GM18951 (cell line): ENCODE results near the gene CASD1.

Experiments used
- POLR2A ChIP-seq: IDR thresholded peaks from 4 replicates; pipeline ENCODE4 v1.6.1; 2011; ENCODE audit warnings: mild to moderate bottlenecking; ENCODE audit not compliant: insufficient read length, insufficient read depth; ENCODE audit errors: extremely low read depth
- in situ Hi-C: fragments of 300-500 bp; cut with MboI; formaldehyde crosslinking; loops from one replicate; pipeline ENCODE4 v1.12.0; 2022; ENCODE audit warnings: low sequenced_read_pairs, mixed read lengths, inconsistent platforms; ENCODE audit not compliant: unreplicated experiment

Gene CASD1

GRCh38 chr7:94497874-94498670 lies 11.5 kb upstream of the CASD1 start:
- in situ Hi-C loops = no loop called here
- TF ChIP-seq POLR2A = no peak

- TF ChIP-seq POLR2A = no peak
- in situ Hi-C loops = no loop called here
Observed at GRCh38 chr7:94498918-94499317, 10.7 kb upstream of the CASD1 start.

GRCh38 chr7:94507462-94507861 lies 2.1 kb upstream of the CASD1 start:
- in situ Hi-C loops = no loop called here
- TF ChIP-seq POLR2A = no peak

- in situ Hi-C loops = no loop called here
- no peak for TF ChIP-seq POLR2A
Observed at GRCh38 chr7:94507962-94508361, 1.6 kb upstream of the CASD1 start.

- in situ Hi-C loops = no loop called here
- peak; percentile 68 for TF ChIP-seq POLR2A
Observed at GRCh38 chr7:94509887-94510581, 425 bp downstream of the CASD1 start.

- in situ Hi-C loops = no loop called here
- no peak for TF ChIP-seq POLR2A
Observed at GRCh38 chr7:94510582-94511496, 1.2 kb downstream of the CASD1 start.

- in situ Hi-C loops = no loop called here
- TF ChIP-seq POLR2A = no peak
Observed at GRCh38 chr7:94511718-94512117, 2.1 kb downstream of the CASD1 start.

- no peak for TF ChIP-seq POLR2A
- in situ Hi-C loops = no loop called here
Observed at GRCh38 chr7:94512735-94513564, 3.3 kb downstream of the CASD1 start.

- TF ChIP-seq POLR2A = no peak
- in situ Hi-C loops = no loop called here
Observed at GRCh38 chr7:94513565-94513860, 3.9 kb downstream of the CASD1 start.

GRCh38 chr7:94514140-94514889 lies 4.7 kb downstream of the CASD1 start:
- in situ Hi-C loops = no loop called here

GRCh38 chr7:94514917-94515316 lies 5.3 kb downstream of the CASD1 start:
- in situ Hi-C loops = no loop called here
- TF ChIP-seq POLR2A = no peak

More at GRCh38 chr7:94514140-94514889, 4.7 kb downstream of the CASD1 start:
- no peak for TF ChIP-seq POLR2A

GRCh38 chr7:94525923-94526322 lies 16.3 kb downstream of the CASD1 start:
- in situ Hi-C loops = no loop called here
- TF ChIP-seq POLR2A = no peak
